ENCODE results near the gene B4GALNT4. TPM values are rescaled to one million over a fixed set of nuclear protein-coding genes. Genes with fewer than 3 reads are reported as not detected.
"Not testable (repeated sequence)": the region's sequence is repeated elsewhere in the genome, so short reads cannot be mapped to it uniquely, and the experiment has no call there.

Gene B4GALNT4
- total RNA-seq, 1 experiment from 2014 or later: 4.7 TPM

- no peaks in the 10 kb centered on the region for H3K9me2 ChIP-seq (ENCODE audit: insufficient read depth)
- H3K27ac ChIP-seq: no peak overlapping the region
- H3K4me2 ChIP-seq: no peak overlapping the region
- POLR2A ChIA-PET (ENCODE audit: unreplicated experiment): interaction anchor here (0.5 kb wide), 1 partner anchor 88 kb away, joined by 5 read pairs; no protein-coding TSS in a partner anchor
- no peaks in the 10 kb centered on the region for H3K27me3 ChIP-seq (ENCODE audit: insufficient read depth, low read depth)
- no peaks in the 10 kb centered on the region for H3F3A ChIP-seq (ENCODE audit: insufficient read depth, low read depth)
- H3K36me3 ChIP-seq (ENCODE audit: low read depth): no peaks in the 10 kb centered on the region
- intact Hi-C loops (cut with micrococcal nuclease; ENCODE audit: unreplicated experiment): no loop called here
- H3K79me2 ChIP-seq (ENCODE audit: low read depth): peaks cover 20% of the 10 kb centered on the region
- no peak for DNase-seq
- H4K20me1 ChIP-seq (ENCODE audit: insufficient read depth): peaks cover 3% of the 10 kb centered on the region; the same call in 1 of the 2 replicates
- CTCF ChIA-PET: no interaction called here
- no peak overlapping the region for H2AFZ ChIP-seq
- no peak overlapping the region for H3K4me3 ChIP-seq
- BruUV-seq (replicated peaks): no TSS peak
- no peak for TF ChIP-seq EZH2 (IDR thresholded peaks at IDR 0.05; ENCODE audit: low read depth)
- no peak for TF ChIP-seq CTCF (conservative IDR thresholded peaks at IDR 0.05)
- peaks cover 5% of the 10 kb centered on the region; the same call in 1 of the 2 replicates for H3K4me1 ChIP-seq (replicated peaks; ENCODE audit: insufficient read depth)
- no peaks in the 10 kb centered on the region for H3K9me3 ChIP-seq (ENCODE audit: insufficient read depth, low read depth)
Observed at GRCh38 chr11:399731-400211, 30.5 kb downstream of the B4GALNT4 start.

DNA sequence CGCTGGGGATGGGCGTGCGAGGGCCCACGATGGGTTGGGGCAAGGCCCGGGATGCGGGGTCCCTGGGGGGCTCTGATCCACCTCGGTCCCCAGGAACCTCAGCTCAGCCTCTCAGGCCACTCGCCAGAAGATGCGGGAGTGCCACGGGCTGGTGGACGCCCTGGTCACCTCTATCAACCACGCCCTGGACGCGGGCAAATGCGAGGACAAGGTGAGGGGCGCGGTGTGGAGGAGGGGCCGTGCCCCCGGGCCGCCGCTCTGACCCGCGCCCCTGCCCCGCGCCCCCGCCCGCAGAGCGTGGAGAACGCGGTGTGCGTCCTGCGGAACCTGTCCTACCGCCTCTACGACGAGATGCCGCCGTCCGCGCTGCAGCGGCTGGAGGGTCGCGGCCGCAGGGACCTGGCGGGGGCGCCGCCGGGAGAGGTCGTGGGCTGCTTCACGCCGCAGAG is 31.0 kb downstream of the B4GALNT4 start:
- Histone ChIP-seq H3K9me3 (ENCODE audit: insufficient read depth, low read depth) (no peaks in the 10 kb centered on the region), H3F3A (ENCODE audit: insufficient read depth, low read depth) (no peaks in the 10 kb centered on the region), H3K4me2 (no peak overlapping the region), H3K36me3 (ENCODE audit: low read depth) (no peaks in the 10 kb centered on the region), H3K27me3 (ENCODE audit: insufficient read depth, low read depth) (no peaks in the 10 kb centered on the region), H3K4me3 (no peak overlapping the region), H3K27ac (no peak overlapping the region), H3K4me1 (replicated peaks; ENCODE audit: insufficient read depth) (peaks cover 5% of the 10 kb centered on the region; the same call in 1 of the 2 replicates), H4K20me1 (ENCODE audit: insufficient read depth) (peaks cover 3% of the 10 kb centered on the region; the same call in 1 of the 2 replicates), H2AFZ (no peak overlapping the region), H3K79me2 (ENCODE audit: low read depth) (peaks cover 15% of the 10 kb centered on the region), H3K9me2 (ENCODE audit: insufficient read depth) (no peaks in the 10 kb centered on the region)
- no peak for DNase-seq
- no TSS peak for BruUV-seq (replicated peaks)
- ChIA-PET CTCF (no interaction called here), POLR2A (ENCODE audit: unreplicated experiment) (no interaction called here)
- intact Hi-C loops (cut with micrococcal nuclease; ENCODE audit: unreplicated experiment): no loop called here
- no peak for TF ChIP-seq CTCF (conservative IDR thresholded peaks at IDR 0.05)

- H3F3A ChIP-seq (ENCODE audit: insufficient read depth, low read depth); DNase-seq; H4K20me1 ChIP-seq (ENCODE audit: insufficient read depth); H3K27me3 ChIP-seq (ENCODE audit: insufficient read depth, low read depth); H3K9me2 ChIP-seq (ENCODE audit: insufficient read depth); H3K27ac ChIP-seq; H3K79me2 ChIP-seq (ENCODE audit: low read depth); intact Hi-C loops (cut with micrococcal nuclease; ENCODE audit: unreplicated experiment); H3K4me1 ChIP-seq (replicated peaks; ENCODE audit: insufficient read depth); H3K4me2 ChIP-seq; CTCF ChIA-PET; H2AFZ ChIP-seq; H3K4me3 ChIP-seq; H3K36me3 ChIP-seq (ENCODE audit: low read depth); BruUV-seq (replicated peaks); POLR2A ChIA-PET (ENCODE audit: unreplicated experiment); H3K9me3 ChIP-seq (ENCODE audit: insufficient read depth, low read depth): not testable (repeated sequence)
Observed at GRCh38 chr11:401196-401595, 31.9 kb downstream of the B4GALNT4 start.
